Ectodermal cell (in vitro differentiated cells): Measurements from ENCODE around the gene RGS12.
A peak's percentile ranks its signal among the peaks of the same experiment; 100 is the strongest.

Experiments
- H3K27ac ChIP-seq: 2 replicates; pipeline ENCODE4 v1.7.0; 2013; ENCODE audit warnings: mild to moderate bottlenecking, low read depth, low read length; ENCODE audit not compliant: insufficient read depth, poor library complexity, severe bottlenecking
- H3K27me3 ChIP-seq: 2 replicates; pipeline ENCODE4 v1.7.0; 2013; ENCODE audit warnings: mild to moderate bottlenecking, low read length; ENCODE audit not compliant: insufficient read depth, control insufficient read depth, poor library complexity, severe bottlenecking
- H3K36me3 ChIP-seq: one replicate; pipeline ENCODE4 v1.7.0; 2013; ENCODE audit warnings: low read length; ENCODE audit not compliant: control insufficient read depth, insufficient read depth
- H3K4me1 ChIP-seq: one replicate; pipeline ENCODE4 v1.7.0; 2013; ENCODE audit warnings: low read length; ENCODE audit not compliant: control insufficient read depth, insufficient read depth
- H3K4me3 ChIP-seq: 2 replicates; pipeline ENCODE4 v1.7.0; 2013; ENCODE audit warnings: low read depth, low read length, control low read depth; ENCODE audit not compliant: insufficient read depth
- H3K9me3 ChIP-seq: 2 replicates; pipeline ENCODE4 v1.7.0; 2013; ENCODE audit warnings: mild to moderate bottlenecking, low read length, moderate library complexity; ENCODE audit not compliant: control insufficient read depth
- WGBS, 2 experiments: methylation state at CpG; one replicate each; pipeline ENCODE4 v1.1.7; 2013; ENCODE audit warnings: missing lambda C conversion rate in 2 of 2; 5-methylcytosine and 5-hydroxymethylcytosine counted together

RGS12 gene

DNA sequence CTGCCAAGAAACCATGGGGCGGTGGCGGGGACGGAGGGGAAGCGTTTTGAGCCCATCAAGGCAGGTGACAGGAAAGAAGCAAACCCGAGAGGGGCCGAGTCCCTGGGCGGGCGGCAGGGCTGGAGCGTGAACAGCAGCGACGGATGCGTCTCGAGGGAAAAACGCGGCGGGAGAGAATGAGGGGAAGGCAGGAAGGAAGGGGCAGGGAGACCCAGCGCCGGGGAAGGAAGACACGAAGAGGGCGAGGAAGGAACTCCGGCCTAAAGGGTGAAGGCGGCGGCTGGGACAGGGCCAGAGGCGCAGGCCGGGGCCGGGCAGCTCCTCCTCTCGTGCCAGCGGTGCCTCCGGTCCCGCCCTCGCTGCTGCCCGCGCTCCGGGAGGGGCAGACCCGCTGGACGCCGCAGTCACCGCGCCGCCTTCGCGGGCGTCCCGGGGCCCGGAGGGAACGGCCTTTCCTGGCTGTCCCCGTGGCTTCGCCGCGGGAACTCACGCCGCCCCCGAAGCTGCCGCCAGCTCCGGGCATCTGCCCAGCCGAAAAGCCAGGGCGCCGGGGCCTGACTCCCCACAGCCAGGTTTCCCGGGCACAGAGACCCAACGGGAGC is 751 bp upstream of the RGS12 start:
- WGBS, 2 experiments: 1% methylated on average over 60 of the region's 60 CpGs
- peak overlapping the region; percentile 76 for H3K4me3 ChIP-seq
- H3K27me3 ChIP-seq: peaks cover 12% of the 10 kb centered on the region
- no peaks in the 10 kb centered on the region for H3K36me3 ChIP-seq
- no peaks in the 10 kb centered on the region for H3K9me3 ChIP-seq
- peaks cover 28% of the 10 kb centered on the region for H3K4me1 ChIP-seq
- H3K27ac ChIP-seq: peak overlapping the region; percentile 69

DNA sequence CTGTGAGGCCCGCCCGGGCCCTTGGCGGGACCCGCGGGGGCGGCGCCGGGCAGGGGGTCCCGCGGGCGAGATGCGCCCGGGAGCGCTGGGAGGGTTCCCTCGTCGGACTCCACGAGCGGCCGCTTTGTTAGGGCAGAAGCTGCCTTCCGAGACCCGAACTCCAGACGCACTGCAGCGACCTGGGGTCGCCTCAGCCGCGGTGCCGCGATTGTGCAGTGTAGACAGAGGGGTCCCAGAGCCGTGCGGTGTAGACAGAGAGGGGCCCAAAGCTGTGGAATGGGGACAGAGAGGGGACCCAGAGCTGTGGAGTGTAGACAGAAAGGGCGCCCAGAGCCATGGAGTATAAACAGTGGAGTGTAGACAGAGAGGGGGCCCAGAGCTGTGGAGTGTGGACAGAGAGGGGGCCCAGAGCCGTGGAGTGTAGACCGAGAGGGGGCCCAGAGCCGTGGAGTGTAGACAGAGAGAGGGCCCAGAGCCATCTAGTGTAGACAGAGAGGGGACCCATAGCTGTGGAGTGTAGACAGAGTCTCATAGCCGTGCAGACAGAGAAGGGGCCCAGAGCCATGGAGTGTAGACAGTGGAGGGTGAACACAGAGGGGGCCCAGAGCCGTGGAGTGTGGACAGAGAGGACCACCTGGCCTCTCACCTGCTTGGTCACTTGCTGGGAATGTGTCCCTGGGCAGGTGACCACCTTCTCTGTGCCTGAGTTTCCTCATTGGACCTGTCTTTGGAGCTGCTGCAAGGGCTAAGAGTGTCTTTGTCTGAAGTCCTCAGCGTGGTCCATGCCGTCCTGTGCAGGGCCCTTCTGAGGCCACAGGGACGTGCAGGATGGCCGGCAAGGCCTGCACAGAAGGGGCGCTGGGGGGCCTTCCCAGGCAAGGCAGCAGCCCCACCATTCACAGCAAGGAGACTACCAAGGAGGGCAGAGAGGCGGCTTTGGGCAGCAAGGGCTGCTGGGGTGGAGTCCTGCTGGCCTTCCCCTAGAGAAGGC is 875 bp downstream of the RGS12 start:
- H3K27ac ChIP-seq: peak overlapping the region; percentile 80
- peak overlapping the region; percentile 66 for H3K4me3 ChIP-seq
- H3K27me3 ChIP-seq: peaks cover 12% of the 10 kb centered on the region
- H3K9me3 ChIP-seq: no peaks in the 10 kb centered on the region
- no peaks in the 10 kb centered on the region for H3K36me3 ChIP-seq
- peaks cover 37% of the 10 kb centered on the region for H3K4me1 ChIP-seq
- 21% methylated on average over 42 of the region's 42 CpGs for WGBS, 2 experiments

DNA sequence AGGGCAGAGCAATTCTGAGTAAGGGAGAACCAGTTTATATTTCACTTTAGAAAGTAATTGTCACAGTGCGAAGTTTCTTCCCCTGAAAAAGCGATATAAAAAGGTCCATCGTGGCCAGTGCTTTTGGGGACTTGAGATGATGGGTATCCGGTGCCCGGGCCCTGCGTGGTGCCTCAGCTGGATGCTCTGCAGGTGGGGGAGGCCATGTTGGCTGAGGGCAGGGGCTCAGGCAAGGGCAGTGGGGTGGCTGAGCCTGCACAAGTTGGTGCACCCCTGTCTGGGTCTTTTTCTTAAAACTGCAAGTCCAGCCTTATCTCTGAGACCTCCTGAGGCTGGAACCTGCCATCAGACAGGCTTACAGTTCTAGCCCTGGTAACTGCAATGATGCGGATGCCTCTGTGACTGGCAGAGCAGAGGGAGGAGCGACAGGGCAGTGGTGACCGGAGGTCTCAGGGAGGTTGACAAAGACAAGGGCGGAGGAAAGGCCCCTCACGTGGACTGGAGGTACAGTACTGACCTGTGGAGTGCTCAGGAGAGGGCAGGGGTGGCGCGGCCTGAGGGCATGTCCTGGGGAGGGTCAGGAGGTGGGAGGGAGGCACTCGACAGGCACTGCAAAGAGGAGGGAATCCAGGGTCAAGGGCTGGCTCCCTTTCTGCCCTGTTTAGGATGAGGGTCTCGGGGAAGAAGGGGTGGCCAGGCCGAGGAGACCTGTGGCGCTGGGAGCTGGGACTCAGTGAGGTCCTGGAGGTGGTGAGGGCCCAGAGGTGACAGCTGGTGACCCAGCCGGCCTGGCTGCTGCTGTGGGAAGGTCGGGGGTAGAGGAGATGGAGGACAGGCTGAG is 1.8 kb downstream of the RGS12 start:
- Histone ChIP-seq H3K4me3 (peak overlapping the region; percentile 66), H3K36me3 (no peaks in the 10 kb centered on the region), H3K27ac (no peak overlapping the region), H3K27me3 (peaks cover 12% of the 10 kb centered on the region), H3K4me1 (peaks cover 42% of the 10 kb centered on the region), H3K9me3 (no peaks in the 10 kb centered on the region)
- WGBS, 2 experiments: 89% methylated on average over 19 of the region's 19 CpGs

DNA sequence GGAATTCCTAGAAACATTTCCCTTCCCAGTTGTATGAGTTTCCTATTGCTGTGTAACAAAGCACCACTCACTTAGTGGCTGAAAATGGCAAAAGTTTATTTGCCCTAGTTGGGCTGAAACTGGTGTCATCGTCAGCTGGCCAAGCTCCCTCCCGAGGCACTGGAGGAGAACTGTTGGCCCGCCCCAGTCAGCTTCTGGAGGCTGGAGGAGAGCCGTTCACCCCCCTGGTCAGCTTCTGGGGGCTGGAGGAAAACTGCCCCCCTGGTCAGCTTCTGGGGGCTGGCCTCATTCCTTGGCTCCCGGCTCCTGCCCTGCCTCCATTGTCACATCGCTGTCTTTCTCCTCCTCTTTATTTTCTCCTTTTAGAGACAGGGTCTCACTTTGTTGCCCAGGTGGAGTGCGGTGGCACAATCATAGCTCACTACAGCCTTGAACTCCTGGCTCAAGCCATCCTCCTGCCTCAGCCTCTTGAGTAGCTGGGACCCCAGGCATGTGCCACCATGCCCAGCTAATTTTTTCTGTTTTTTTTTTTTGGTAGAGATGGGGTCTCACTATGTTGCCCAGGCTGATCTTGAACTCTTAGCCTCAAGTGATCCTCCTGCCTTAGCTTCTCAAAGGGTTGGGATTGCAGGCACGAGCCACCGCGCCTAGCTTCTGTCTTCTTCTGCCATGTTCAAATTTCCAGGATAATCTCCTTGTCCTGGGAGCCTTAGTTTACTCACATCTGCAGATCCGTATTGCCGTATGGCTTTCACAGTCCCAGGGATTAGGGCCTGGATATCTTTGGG is 3.2 kb downstream of the RGS12 start:
- Histone ChIP-seq H3K9me3 (no peaks in the 10 kb centered on the region), H3K4me3 (no peak overlapping the region), H3K27ac (no peak overlapping the region), H3K4me1 (peaks cover 50% of the 10 kb centered on the region), H3K27me3 (peaks cover 8% of the 10 kb centered on the region), H3K36me3 (no peaks in the 10 kb centered on the region)
- 87 to 88% methylated on average over 12 of the region's 12 CpGs for WGBS, 2 experiments

DNA sequence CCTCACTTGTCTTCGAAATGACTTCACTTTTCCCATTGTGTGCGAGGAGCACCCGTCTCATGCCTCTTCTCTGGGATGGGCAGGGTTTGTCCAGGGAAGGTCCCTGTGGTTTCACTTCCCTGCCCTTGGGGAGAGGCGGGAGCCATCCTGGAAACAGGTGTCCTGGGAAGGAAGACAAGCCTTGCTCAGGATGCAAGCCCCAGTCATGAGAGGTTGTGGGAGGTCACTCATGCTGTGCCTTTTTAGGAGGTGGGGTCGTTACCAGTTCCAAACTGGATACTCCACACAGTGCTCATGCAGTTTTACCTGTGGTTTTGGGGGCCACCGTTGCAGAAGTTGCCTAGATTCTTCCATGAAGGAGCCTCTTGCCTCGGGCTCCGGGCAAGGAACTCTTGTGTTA is 3.8 kb downstream of the RGS12 start:
- H3K9me3 ChIP-seq: no peaks in the 10 kb centered on the region
- peaks cover 2% of the 10 kb centered on the region for H3K27me3 ChIP-seq
- no peak overlapping the region for H3K27ac ChIP-seq
- H3K4me3 ChIP-seq: no peak overlapping the region
- WGBS, 2 experiments: 92 to 94% methylated on average over 8 of the region's 8 CpGs
- H3K4me1 ChIP-seq: peaks cover 47% of the 10 kb centered on the region
- no peaks in the 10 kb centered on the region for H3K36me3 ChIP-seq

DNA sequence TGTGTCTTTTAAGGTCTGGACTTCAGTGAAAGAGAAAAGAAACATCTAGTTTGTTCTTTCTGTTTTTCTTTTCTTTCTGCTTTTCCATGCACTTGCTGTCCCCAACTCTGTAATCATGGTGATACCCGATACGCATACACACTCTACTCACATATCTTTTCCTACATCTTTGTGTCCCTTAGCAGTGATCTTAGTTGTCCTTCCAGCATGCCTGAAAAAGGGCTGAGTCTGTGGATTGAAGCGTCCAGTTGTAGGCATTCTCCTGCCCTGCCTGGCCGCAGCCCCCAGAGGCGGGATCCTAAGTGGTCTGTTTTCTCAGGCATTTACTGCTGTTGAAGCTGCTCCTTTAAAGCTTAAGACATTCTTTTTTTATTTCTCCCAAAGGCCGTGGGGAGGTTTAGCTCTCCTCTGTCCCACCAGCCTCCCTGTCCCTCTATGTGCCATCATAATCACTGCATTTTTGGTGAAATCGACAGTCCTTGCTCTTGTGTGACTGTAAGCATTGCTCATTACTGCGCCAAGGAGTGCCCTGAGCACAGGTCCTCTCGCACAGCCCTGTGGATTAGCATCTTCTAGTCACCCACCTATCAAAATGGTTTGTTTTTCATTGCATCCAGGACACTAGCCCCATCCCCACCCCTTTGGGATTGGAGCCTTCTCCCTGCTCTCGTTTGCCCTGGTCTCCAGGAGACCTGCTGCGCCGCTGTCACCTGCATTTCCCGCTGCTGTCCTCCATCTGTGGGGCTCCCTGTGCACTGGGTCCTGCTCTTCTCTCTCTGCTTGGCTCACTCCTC is 4.4 kb downstream of the RGS12 start:
- WGBS, 2 experiments: 87 to 90% methylated on average over 13 of the region's 13 CpGs
- Histone ChIP-seq H3K9me3 (no peaks in the 10 kb centered on the region), H3K27ac (no peak overlapping the region), H3K27me3 (no peaks in the 10 kb centered on the region), H3K36me3 (no peaks in the 10 kb centered on the region), H3K4me3 (no peak overlapping the region), H3K4me1 (peaks cover 47% of the 10 kb centered on the region)

DNA sequence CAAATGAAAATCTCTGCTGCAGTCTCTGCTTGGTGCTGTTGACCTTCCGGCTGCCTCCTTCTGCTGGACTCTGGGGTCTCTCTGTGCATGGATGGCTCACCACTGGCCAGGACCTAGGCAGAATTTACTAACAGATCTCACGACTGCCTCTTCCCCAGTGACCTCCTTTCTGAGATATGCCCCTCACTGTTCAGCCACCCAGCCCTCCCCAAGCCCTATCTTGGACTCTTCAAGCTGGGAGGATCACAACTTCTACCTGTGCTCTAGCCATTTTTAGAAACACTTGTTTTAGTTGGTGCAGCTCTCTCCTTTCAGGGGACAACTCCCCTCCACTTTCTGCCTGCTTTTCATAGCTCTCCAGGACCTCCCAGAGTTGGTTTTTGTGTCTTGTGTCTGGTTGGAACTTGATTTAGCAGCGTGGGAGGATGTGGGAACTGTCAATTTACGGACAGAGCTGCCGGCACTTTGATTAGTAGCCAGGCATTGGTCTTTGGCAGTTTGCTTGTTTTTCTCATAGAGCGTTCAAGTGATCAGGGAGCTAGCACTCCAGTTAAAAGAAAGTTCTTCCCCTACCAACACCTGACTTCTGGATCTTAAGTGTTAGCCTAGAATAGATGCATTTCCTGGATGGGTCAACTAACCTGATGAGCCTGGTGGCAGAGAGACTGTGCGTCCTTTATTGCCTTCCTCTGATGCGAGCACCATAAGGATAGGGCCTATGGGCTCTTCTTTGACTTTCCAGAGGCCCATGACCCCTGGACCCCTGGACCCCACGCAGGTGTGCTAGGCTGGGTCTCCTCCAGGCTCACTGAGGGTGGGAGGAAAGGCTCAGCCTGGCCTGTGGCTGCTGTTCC is 6.5 kb downstream of the RGS12 start:
- Histone ChIP-seq H3K27ac (no peak overlapping the region), H3K4me1 (peaks cover 58% of the 10 kb centered on the region), H3K4me3 (no peak overlapping the region), H3K36me3 (no peaks in the 10 kb centered on the region), H3K9me3 (no peaks in the 10 kb centered on the region), H3K27me3 (no peaks in the 10 kb centered on the region)
- 90 to 92% methylated on average over 9 of the region's 9 CpGs for WGBS, 2 experiments

DNA sequence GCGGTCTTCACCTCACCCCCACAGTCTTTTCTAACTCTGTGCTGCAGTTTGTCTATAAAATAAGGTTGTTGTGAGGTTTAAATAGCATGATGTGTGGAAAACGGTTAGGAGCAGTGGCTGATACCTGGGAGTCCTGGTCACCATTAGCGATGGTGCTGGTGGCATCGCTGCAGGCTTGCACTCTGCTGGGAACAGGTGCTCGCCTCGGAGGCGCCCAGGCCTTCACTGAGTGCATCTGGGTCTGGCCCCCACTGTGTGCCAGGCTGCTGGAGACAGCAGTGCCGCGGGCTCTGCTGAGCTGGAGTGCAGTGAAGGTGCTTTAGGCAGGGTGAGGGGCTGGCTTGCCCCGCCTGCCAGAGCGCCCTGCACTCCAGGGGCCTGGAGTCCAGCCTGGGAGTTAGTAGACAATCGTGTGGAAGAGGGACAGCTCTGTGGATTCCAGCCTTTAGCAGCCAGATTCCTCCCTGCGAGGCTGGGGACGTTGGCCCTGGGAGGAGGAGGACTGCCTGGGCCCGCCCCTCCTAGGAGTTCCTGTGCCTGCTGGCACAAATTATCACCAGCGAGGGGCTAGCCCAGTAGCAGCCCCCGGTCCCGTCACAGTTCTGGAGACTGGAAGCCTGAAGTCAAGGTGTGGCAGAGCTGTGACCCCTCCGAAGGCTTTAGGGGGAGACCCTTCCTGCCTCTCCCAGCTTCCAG is 7.3 kb downstream of the RGS12 start:
- Histone ChIP-seq H3K9me3 (no peaks in the 10 kb centered on the region), H3K27me3 (no peaks in the 10 kb centered on the region), H3K4me3 (no peak overlapping the region), H3K36me3 (no peaks in the 10 kb centered on the region), H3K4me1 (peaks cover 58% of the 10 kb centered on the region), H3K27ac (no peak overlapping the region)
- WGBS, 2 experiments: 82 to 84% methylated on average over 19 of the region's 19 CpGs
